ENCODE measurements around the gene MASP1.

GRCh38 chr3:187242435-187242834 is 49.1 kb downstream of the MASP1 start:
- no peak for TF ChIP-seq POLR2A (IDR thresholded peaks at IDR 0.05; ENCODE audit: low read length)
- TF ChIP-seq GATA1 (IDR thresholded peaks at IDR 0.05; ENCODE audit: low read depth, low read length) = no peak

All from erythroblast (primary cell).